AG10803 (cell line): ENCODE measurements around the gene CHAF1B.

ENCODE experiments used
- DNase-seq: peaks from one replicate; pipeline ENCODE4 v3.0.0; 2010; ENCODE audit warnings: low read depth
- H3K4me3 ChIP-seq: 2 replicates; pipeline ENCODE4 v1.5.1; 2011; ENCODE audit warnings: mild to moderate bottlenecking, low read length, control low read depth
- CTCF ChIP-seq: conservative IDR thresholded peaks from 2 replicates; pipeline ENCODE4 v1.5.1; 2011; ENCODE audit warnings: mild to moderate bottlenecking, low read length, control low read depth, inconsistent platforms

CHAF1B gene

DNA sequence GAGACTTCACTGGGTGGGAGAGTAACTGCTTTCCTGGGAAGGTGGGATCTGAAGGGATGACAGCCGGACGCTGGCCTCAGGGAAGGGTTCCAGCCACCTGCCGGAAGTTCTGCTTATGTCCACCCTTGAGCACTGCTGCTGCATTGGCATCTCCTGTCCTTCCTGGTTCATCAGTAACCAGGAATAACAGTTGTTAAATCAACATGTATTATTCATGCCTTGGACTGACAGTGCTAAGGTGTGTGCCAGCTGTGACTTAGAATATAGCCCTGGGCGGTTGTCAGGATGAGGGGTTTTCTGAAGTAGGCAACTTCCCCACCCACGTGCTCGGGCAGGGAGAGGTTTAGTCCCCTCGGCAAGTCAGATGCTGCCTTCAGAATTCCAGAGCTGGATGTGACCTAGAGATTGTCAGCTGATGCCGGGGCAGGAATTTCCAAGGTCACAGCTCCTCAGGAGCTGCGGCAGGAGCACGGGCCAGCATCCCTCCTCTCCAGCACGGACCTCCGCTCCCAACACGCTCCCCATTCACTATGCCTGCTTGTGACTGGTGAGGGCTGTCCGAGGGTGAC is 76.8 kb downstream of the CHAF1B start:
- DNase-seq: no peak
- H3K4me3 ChIP-seq: no peak overlapping the region
- TF ChIP-seq CTCF: no peak

- TF ChIP-seq CTCF: no peak
- no peak for DNase-seq
- H3K4me3 ChIP-seq: no peak overlapping the region
Observed at GRCh38 chr21:36463204-36463603, 78.0 kb downstream of the CHAF1B start.

- TF ChIP-seq CTCF: no peak
- no peak overlapping the region for H3K4me3 ChIP-seq
- no peak for DNase-seq
Observed at GRCh38 chr21:36463991-36464390, 78.8 kb downstream of the CHAF1B start.

GRCh38 chr21:36464590-36464989 is 79.4 kb downstream of the CHAF1B start:
- no peak overlapping the region for H3K4me3 ChIP-seq
- TF ChIP-seq CTCF: no peak
- DNase-seq: no peak

DNA sequence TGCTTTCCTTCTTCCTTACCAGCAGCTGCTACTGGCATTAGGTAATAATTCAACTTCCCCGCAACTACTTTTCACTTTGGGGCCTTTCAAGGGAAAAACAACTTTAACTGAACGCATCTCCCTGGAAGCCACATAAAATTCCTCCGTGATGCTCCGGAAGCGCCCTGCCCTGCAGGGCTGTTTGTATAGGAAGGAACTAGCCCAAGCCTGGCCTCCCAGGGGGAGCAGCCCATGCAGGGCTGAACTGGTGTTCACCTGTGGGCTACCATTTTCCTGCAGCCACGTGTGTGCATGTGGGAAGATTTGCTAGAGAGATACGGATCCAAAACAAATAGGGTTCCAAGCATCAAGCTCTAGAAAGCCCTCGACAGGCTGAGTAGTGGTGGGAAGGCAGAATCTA is 80.3 kb downstream of the CHAF1B start:
- TF ChIP-seq CTCF: no peak
- no peak for DNase-seq
- H3K4me3 ChIP-seq: no peak overlapping the region

DNA sequence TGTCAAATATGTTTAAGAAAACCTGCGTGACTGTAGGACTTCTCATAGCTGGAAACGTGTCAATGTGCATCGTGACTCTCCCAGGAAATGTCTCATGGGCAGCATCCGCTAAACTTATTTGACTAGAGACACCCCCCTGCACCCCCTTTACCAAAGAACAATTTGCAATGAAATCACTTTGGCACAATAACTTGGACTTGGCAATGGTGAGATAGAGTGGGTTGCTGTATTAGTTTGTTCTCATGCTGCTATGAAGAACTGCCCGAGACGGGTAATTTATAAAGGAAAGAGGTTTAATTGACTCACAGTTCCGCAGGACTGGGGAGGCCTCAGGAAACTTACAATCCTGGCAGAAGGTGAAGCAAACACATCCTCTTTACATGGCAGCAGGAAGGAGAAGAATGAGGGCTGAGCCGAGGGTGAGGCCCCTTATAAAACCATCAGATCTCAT is 80.9 kb downstream of the CHAF1B start:
- no peak for TF ChIP-seq CTCF
- DNase-seq: no peak
- H3K4me3 ChIP-seq: no peak overlapping the region
